T-helper 17 cell (primary cell): ENCODE results near the gene PARD6A. TPM values are rescaled to one million over a fixed set of nuclear protein-coding genes. Genes with fewer than 3 reads are reported as not detected.

Experiments used
- ATAC-seq: fragments of 150-1000 bp; cut with Tn5 transposase; 2 replicates; pipeline ENCODE4 v1.10.0; 2021; ENCODE audit warnings: mild to moderate bottlenecking, moderate library complexity
- DNase-seq, 3 donors: peaks; one replicate each; pipeline versions ENCODE4 v3.0.0 to v3.0.0-alpha.2; 2020 to 2021
- H3K9me3 ChIP-seq: one replicate; pipeline ENCODE4 v1.7.0; 2013; ENCODE audit warnings: low read length, mild to moderate bottlenecking; ENCODE audit not compliant: control insufficient read depth, poor library complexity, severe bottlenecking
- H3K27ac Mint-ChIP-seq: one replicate; pipeline ENCODE4 v1.8.0; 2022; ENCODE audit warnings: mild to moderate bottlenecking, moderate library complexity, mixed read lengths
- H3K27me3 Mint-ChIP-seq: one replicate; pipeline ENCODE4 v1.8.0; 2022; ENCODE audit warnings: mixed read lengths
- H3K36me3 Mint-ChIP-seq: one replicate; pipeline ENCODE4 v1.8.0; 2022; ENCODE audit warnings: low read depth, mixed read lengths
- H3K4me1 Mint-ChIP-seq: one replicate; pipeline ENCODE4 v1.8.0; 2022; ENCODE audit warnings: mild to moderate bottlenecking, mixed read lengths
- H3K4me3 Mint-ChIP-seq: one replicate; pipeline ENCODE4 v1.8.0; 2022; ENCODE audit warnings: mild to moderate bottlenecking, moderate library complexity, mixed read lengths
- total RNA-seq, 4 donors: library from RNA in 2 of 4; stranded (reverse) in 2 of 4; gene quantifications; one replicate each; pipeline ENCODE4 v1.2.3 and lab custom pipeline; 2022 to 2026

The PARD6A gene
- total RNA-seq, 2 donors from 2014 or later: 6.3 to 7.9 TPM

- Mint-ChIP-seq H3K36me3 (no peaks in the 10 kb centered on the region), H3K27me3 (no peaks in the 10 kb centered on the region), H3K4me1 (peaks cover 23% of the 10 kb centered on the region), H3K27ac (no peak overlapping the region), H3K4me3 (no peak overlapping the region)
- DNase-seq (no peak), ATAC-seq (no peak)
- no peaks in the 10 kb centered on the region for H3K9me3 ChIP-seq
Measured at GRCh38 chr16:67701420-67701819, 40.7 kb downstream of the PARD6A start.

- H3K9me3 ChIP-seq: no peaks in the 10 kb centered on the region
- H3K4me1 Mint-ChIP-seq: peaks cover 23% of the 10 kb centered on the region
- H3K4me3 Mint-ChIP-seq: no peak overlapping the region
- DNase-seq (no peak), ATAC-seq (no peak)
- no peak overlapping the region for H3K27ac Mint-ChIP-seq
- H3K27me3 Mint-ChIP-seq: no peaks in the 10 kb centered on the region
- H3K36me3 Mint-ChIP-seq: no peaks in the 10 kb centered on the region
Measured at GRCh38 chr16:67702130-67702529, 41.4 kb downstream of the PARD6A start.

DNA sequence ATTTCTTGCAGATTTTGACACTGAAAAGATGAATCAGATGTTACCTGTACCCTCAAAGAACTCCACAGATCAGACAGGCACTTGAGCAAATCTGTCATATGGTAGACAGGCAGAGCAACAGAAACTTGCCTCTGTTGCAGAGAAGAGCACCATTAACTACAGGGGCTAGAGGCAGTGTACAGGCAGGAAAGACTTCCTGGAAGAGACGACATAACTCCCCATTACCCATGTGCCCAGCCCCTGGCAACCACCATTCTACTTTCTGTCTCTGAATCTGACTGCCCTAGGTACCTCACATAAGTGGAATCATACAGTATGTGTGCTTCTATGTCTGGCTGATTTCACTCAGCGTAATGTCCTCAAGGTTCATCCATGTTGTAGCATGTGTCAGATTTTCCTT lies 42.9 kb downstream of the PARD6A start:
- DNase-seq (no peak), ATAC-seq (peak; percentile 66)
- Mint-ChIP-seq H3K4me1 (peaks cover 23% of the 10 kb centered on the region), H3K36me3 (no peaks in the 10 kb centered on the region), H3K27ac (peak overlapping the region; percentile 79), H3K4me3 (peak overlapping the region; percentile 83), H3K27me3 (no peaks in the 10 kb centered on the region)
- H3K9me3 ChIP-seq: no peaks in the 10 kb centered on the region

DNA sequence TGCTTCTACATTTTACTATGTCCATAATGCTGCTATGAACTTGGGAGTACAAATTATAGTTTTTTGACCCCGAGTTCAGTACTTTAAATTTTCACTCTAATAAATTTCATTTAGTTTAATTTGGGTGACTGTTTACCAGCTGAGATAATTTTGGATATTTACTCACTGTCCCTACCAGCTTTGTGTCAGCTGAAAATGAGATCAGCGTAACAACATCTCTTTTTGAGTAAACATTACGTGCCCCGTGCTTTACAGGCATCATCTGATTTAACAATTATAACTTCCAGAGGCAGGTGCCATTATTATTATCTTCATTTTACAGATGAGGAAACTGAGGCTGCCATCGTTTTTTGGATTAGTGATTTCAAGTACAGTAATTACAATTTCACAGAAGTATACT lies 43.4 kb downstream of the PARD6A start:
- DNase-seq: no peak
- no peaks in the 10 kb centered on the region for H3K9me3 ChIP-seq
- no peak for ATAC-seq
- Mint-ChIP-seq H3K27me3 (no peaks in the 10 kb centered on the region), H3K27ac (peak overlapping the region; percentile 79), H3K4me3 (peak overlapping the region; percentile 83), H3K4me1 (peaks cover 22% of the 10 kb centered on the region), H3K36me3 (no peaks in the 10 kb centered on the region)

DNA sequence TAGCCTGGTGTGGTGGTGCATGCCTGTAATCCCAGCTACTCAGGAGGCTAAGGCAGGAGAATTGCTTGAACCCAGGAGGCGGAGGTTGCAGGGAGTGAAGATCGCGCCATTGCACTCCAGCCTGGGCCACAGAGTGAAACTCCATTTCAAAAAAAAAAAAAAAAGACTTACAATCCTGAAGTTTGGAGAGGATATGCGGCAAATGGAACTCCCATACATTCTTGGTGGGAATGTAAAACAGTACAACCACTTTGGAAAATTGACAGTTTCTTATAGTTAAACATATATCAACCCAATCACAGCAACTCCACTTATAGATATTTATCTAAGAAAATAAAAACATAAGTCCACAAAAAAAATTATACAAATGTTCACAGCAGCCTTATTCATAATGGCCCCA lies 46.5 kb downstream of the PARD6A start:
- no peaks in the 10 kb centered on the region for H3K27me3 Mint-ChIP-seq

DNA sequence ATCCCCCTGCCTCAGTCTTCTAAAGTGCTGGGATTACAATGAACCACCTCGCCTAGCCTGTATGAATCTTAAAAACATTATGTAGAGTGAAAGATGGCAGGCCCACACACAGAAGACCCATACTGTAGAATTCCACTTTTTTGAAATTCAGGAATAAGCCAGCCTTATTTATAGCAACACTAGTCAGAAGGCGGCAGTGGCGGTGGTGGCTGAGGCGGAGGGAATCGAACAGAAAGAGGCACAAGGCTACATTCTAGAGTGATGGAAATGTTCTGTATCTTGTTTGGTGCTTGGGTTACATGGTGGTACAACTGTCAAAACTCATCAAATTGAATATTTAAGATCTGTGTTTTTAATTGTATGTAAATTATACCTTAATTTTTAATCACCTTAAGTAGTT lies 47.0 kb downstream of the PARD6A start:
- H3K4me3 Mint-ChIP-seq: no peak overlapping the region
- DNase-seq: no peak
- no peak overlapping the region for H3K27ac Mint-ChIP-seq
- no peaks in the 10 kb centered on the region for H3K27me3 Mint-ChIP-seq
- peaks cover 8% of the 10 kb centered on the region for H3K36me3 Mint-ChIP-seq
- no peaks in the 10 kb centered on the region for H3K9me3 ChIP-seq
- H3K4me1 Mint-ChIP-seq: peaks cover 31% of the 10 kb centered on the region
- no peak for ATAC-seq

More for the DNA sequence above, 46.5 kb downstream of the PARD6A start:
- no peak for DNase-seq
- no peak for ATAC-seq
- Mint-ChIP-seq H3K27ac (no peak overlapping the region), H3K4me3 (no peak overlapping the region), H3K4me1 (peaks cover 31% of the 10 kb centered on the region), H3K36me3 (peaks cover 8% of the 10 kb centered on the region)
- H3K9me3 ChIP-seq: no peaks in the 10 kb centered on the region

DNA sequence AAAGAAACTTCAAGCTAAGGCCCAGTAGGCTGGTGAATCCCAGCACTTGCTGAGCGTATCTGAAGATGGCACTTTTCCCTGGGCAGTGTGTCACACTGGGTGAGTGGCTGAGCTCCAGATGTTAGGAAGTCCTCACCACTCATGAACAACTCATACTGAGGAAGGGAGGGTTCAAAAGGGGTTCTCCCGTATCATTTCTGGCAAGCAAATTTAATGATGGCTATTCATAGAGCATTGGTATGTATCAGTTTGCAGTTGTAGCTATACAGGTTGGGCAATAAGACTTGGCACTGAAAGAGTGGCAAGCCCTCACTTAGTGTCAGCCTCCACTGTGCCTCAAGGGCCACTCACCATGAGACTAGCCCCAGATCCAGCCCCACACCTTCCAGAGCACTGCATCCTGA lies 47.6 kb downstream of the PARD6A start:
- no peak for DNase-seq
- Mint-ChIP-seq H3K27ac (no peak overlapping the region), H3K27me3 (no peaks in the 10 kb centered on the region), H3K36me3 (peaks cover 8% of the 10 kb centered on the region), H3K4me1 (peaks cover 30% of the 10 kb centered on the region), H3K4me3 (no peak overlapping the region)
- no peaks in the 10 kb centered on the region for H3K9me3 ChIP-seq
- no peak for ATAC-seq

- Mint-ChIP-seq H3K4me3 (no peak overlapping the region), H3K27ac (no peak overlapping the region), H3K36me3 (peaks cover 8% of the 10 kb centered on the region), H3K27me3 (no peaks in the 10 kb centered on the region), H3K4me1 (peaks cover 25% of the 10 kb centered on the region)
- no peaks in the 10 kb centered on the region for H3K9me3 ChIP-seq
- DNase-seq (no peak), ATAC-seq (no peak)
Measured at GRCh38 chr16:67709050-67709449, 48.3 kb downstream of the PARD6A start.

DNA sequence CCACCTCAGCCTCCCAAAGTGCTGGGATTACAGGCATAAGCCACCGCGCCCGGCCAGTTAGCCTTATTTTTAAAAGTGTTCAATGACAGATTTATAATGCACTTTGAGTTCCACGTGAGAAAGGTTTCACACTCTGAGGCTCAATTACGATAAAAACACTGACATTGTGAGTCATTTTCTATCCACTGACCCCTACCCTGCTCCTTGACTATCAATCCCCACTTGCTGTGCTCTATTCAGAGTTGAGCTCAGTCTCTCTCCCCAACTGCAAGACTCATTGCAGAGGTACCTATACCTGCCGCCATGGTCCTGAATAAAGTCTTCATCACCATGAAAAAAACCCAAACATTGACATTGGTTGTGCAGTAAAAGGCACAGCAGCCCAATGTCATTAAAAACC lies 49.8 kb downstream of the PARD6A start:
- DNase-seq (no peak), ATAC-seq (no peak)
- H3K9me3 ChIP-seq: no peaks in the 10 kb centered on the region
- Mint-ChIP-seq H3K36me3 (peaks cover 8% of the 10 kb centered on the region), H3K27me3 (no peaks in the 10 kb centered on the region), H3K4me1 (peaks cover 19% of the 10 kb centered on the region), H3K4me3 (no peak overlapping the region), H3K27ac (no peak overlapping the region)

Other genes with a start within 250 kb of the PARD6A start
- under 1 TPM in 1 of 2 donors, not detected in 1; 0.35 TPM for gene ZDHHC1, start 244.5 kb upstream of the PARD6A start, total RNA-seq
- not detected for gene HSD11B2, start 229.8 kb upstream of the PARD6A start, total RNA-seq
- gene ATP6V0D1, start 179.8 kb upstream of the PARD6A start, total RNA-seq: 10 to 100 TPM; 76.4 to 87.5 TPM
- not detected for gene AGRP, start 177.4 kb upstream of the PARD6A start, total RNA-seq
- 10 to 100 TPM; 46.5 to 66.0 TPM for gene RIPOR1, start 132.1 kb upstream of the PARD6A start, total RNA-seq
- 10 to 100 TPM; 48.5 to 57.8 TPM for gene CTCF, start 98.4 kb upstream of the PARD6A start, total RNA-seq
- gene CARMIL2, start 15.8 kb upstream of the PARD6A start, total RNA-seq: 100 to 1,000 TPM; 144 to 145 TPM
- gene ACD, start 700 bp upstream of the PARD6A start, total RNA-seq: 10 to 100 TPM; 29.5 to 38.7 TPM
- 1 to 10 TPM; 6.1 to 6.8 TPM for gene ENKD1, start 5.8 kb downstream of the PARD6A start, total RNA-seq
- 1 to 10 TPM; 2.9 to 5.1 TPM for gene C16orf86, start 5.9 kb downstream of the PARD6A start, total RNA-seq
- gene GFOD2, start 58.4 kb downstream of the PARD6A start, total RNA-seq: 10 to 100 TPM; 11.7 to 14.7 TPM
- 10 to 100 TPM; 29.8 to 30.4 TPM for gene RANBP10, start 145.6 kb downstream of the PARD6A start, total RNA-seq
- under 1 TPM; 0.62 to 0.63 TPM for gene TSNAXIP1, start 145.9 kb downstream of the PARD6A start, total RNA-seq
- gene THAP11, start 181.4 kb downstream of the PARD6A start, total RNA-seq: 10 to 100 TPM; 31.2 to 33.1 TPM
- gene NUTF2, start 186.0 kb downstream of the PARD6A start, total RNA-seq: 10 to 100 TPM; 46.6 to 66.8 TPM
- 10 to 100 TPM; 75.3 to 77.0 TPM for gene CENPT, start 186.7 kb downstream of the PARD6A start, total RNA-seq
- gene EDC4, start 212.1 kb downstream of the PARD6A start, total RNA-seq: 100 to 1,000 TPM in 1 of 2 donors, 10 to 100 TPM in 1; 99.0 to 105 TPM
- 1 to 10 TPM; 2.5 to 2.6 TPM for gene NRN1L, start 223.9 kb downstream of the PARD6A start, total RNA-seq
- gene PSKH1, start 232.3 kb downstream of the PARD6A start, total RNA-seq: 10 to 100 TPM; 14.5 to 15.5 TPM